Peyer's patch (tissue), 4 donors: ENCODE results near the gene GCN1. TPM values are rescaled to one million over a fixed set of nuclear protein-coding genes. Genes with fewer than 3 reads are reported as not detected.

Experiments
- DNase-seq, 3 donors: peaks; one replicate each; pipeline ENCODE4 v3.0.0-alpha.2; 2017 to 2019
- H3K27ac ChIP-seq, 4 donors: fragments of 200-600 bp; sonication (generic); one replicate each; pipeline ENCODE4 v1.5.1; 2016 to 2019
- H3K27me3 ChIP-seq, 2 donors: fragments of 200-600 bp; sonication (generic); one replicate each; pipeline ENCODE4 v1.5.1; 2019
- H3K36me3 ChIP-seq, 3 donors: fragments of 200-600 bp; sonication (generic); one replicate each; pipeline ENCODE4 v1.5.1; 2016 to 2019
- H3K4me1 ChIP-seq, 4 donors: fragments of 200-600 bp; sonication (generic); one replicate each; pipeline ENCODE4 v1.5.1; 2016 to 2019
- H3K4me3 ChIP-seq, 4 donors: fragments of 200-600 bp; sonication (generic); 1 replicate in 3 of 4; 2 replicates in 1 of 4; pipeline ENCODE4 v1.5.1; 2016 to 2019; ENCODE audit warnings: mild to moderate bottlenecking in 1 of 4
- H3K9me3 ChIP-seq, 4 donors: fragments of 200-600 bp; sonication (generic); one replicate each; pipeline ENCODE4 v1.5.1; 2016 to 2019; ENCODE audit warnings: mild to moderate bottlenecking in 1 of 4
- CTCF ChIP-seq, 6 experiments: fragments of 450-650 bp in 4 of 6; fragments of 200-600 bp in 2 of 6; sonication (generic) in 1 of 6; IDR thresholded peaks; one replicate each; pipeline ENCODE4 v1.5.1; 2017 to 2019; ENCODE audit warnings: antibody characterized with exemption in 6 of 6, mild to moderate bottlenecking in 3 of 6, moderate library complexity in 1 of 6
- POLR2A ChIP-seq, 2 donors: fragments of 450-650 bp; IDR thresholded peaks; one replicate each; pipeline ENCODE4 v1.5.1; 2017; ENCODE audit warnings: antibody characterized with exemption in 2 of 2, mild to moderate bottlenecking in 2 of 2, moderate library complexity in 2 of 2
- total RNA-seq, 4 donors: library from RNA; depleted of rRNA; stranded (reverse); fragments of >200 nt; gene quantifications; one replicate each; pipeline ENCODE4 v1.1.0, GENCODE V29; 2016

The GCN1 gene
- total RNA-seq, 4 donors from 2014 or later = 64.1 to 171 (median 126) TPM

DNA sequence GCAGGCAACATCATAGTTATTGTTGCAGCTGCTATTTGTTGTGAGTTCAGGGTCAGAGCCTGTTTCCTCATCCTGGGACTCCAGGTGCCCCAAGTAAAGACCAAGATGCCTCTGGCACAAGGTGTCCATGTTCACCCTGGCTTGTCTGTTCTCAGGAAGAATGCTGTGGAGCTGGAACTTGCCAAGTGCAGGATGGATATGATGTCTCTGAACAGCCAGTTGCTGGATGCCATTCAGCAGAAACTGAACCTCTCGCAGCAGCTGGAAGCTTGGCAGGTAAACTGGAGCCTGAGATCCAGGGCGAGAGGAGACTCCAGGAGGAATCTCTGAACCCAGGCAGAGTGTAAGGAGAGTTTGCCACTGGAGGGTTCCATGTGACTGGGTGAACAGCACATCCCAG lies 104.7 kb downstream of the GCN1 start:
- Histone ChIP-seq H3K27me3 (no peaks in the 10 kb centered on the region), H3K4me1 (peaks cover 0 to 14% (median 4%) of the 10 kb centered on the region in 4 donors), H3K9me3 (no peaks in the 10 kb centered on the region), H3K27ac (no peak overlapping the region), H3K36me3 (peaks cover 0 to 20% (median 0%) of the 10 kb centered on the region in 3 donors), H3K4me3 (no peak overlapping the region)
- TF ChIP-seq POLR2A (IDR thresholded peaks at IDR 0.05) (no peak), CTCF (IDR thresholded peaks at IDR 0.05) (no peak)
- peak in 1 of 3 donors; percentile 14 for DNase-seq

DNA sequence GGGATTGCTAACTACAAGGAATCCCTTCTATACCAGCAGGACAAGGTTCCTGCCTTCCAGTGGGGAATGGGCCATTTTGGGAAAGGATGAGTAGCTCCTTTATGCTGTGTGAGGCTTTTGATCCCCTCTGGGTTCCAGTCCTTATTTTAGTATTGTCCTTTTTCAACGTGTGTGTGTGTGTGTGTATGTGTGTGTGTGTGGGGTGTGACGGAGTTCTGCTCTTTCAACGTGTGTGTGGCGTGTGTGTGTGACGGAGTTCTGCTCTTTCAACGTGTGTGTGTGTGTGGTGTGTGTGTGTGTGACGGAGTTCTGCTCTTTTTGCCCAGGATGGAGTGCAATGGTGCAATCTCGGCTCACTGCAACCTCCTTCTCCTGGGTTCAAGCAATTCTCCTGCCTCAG lies 105.4 kb downstream of the GCN1 start:
- no peak for DNase-seq
- Histone ChIP-seq H3K4me3 (no peak overlapping the region), H3K9me3 (no peaks in the 10 kb centered on the region), H3K27me3 (no peaks in the 10 kb centered on the region), H3K4me1 (peaks cover 0 to 14% (median 4%) of the 10 kb centered on the region in 4 donors), H3K27ac (no peak overlapping the region), H3K36me3 (peaks cover 0 to 14% (median 0%) of the 10 kb centered on the region in 3 donors)
- TF ChIP-seq POLR2A (IDR thresholded peaks at IDR 0.05) (no peak), CTCF (IDR thresholded peaks at IDR 0.05) (no peak)

- no peaks in the 10 kb centered on the region for H3K9me3 ChIP-seq
- no peaks in the 10 kb centered on the region for H3K36me3 ChIP-seq
- peak overlapping the region in 3 of 4 donors; percentile 46 to 75 (median 65) for H3K27ac ChIP-seq
- peak; percentile 96 to 99 (median 98) for TF ChIP-seq CTCF (IDR thresholded peaks at IDR 0.05)
- peak in 1 of 2 donors; percentile 18 for TF ChIP-seq POLR2A (IDR thresholded peaks at IDR 0.05)
- no peaks in the 10 kb centered on the region for H3K27me3 ChIP-seq
- H3K4me3 ChIP-seq = peak overlapping the region; percentile 19 to 49 (median 40)
- peak; percentile 97 to 100 (median 99) for DNase-seq
- peaks cover 0 to 14% (median 4%) of the 10 kb centered on the region in 4 donors for H3K4me1 ChIP-seq
Measured at GRCh38 chr12:120086801-120087621, 107.5 kb downstream of the GCN1 start.

- peaks cover 0 to 14% (median 4%) of the 10 kb centered on the region in 4 donors for H3K4me1 ChIP-seq
- peak in 1 of 3 donors; percentile 8 for DNase-seq
- H3K27ac ChIP-seq = peak overlapping the region in 1 of 4 donors; percentile 75
- TF ChIP-seq CTCF (IDR thresholded peaks at IDR 0.05) (no peak), POLR2A (IDR thresholded peaks at IDR 0.05) (no peak)
- H3K36me3 ChIP-seq = no peaks in the 10 kb centered on the region
- H3K27me3 ChIP-seq = no peaks in the 10 kb centered on the region
- no peak overlapping the region for H3K4me3 ChIP-seq
- H3K9me3 ChIP-seq = no peaks in the 10 kb centered on the region
Measured at GRCh38 chr12:120085920-120086645, 108.4 kb downstream of the GCN1 start.

GRCh38 chr12:120081641-120082040 lies 112.9 kb downstream of the GCN1 start:
- no peaks in the 10 kb centered on the region for H3K9me3 ChIP-seq
- peaks cover 0 to 5% (median 2%) of the 10 kb centered on the region in 4 donors for H3K4me1 ChIP-seq
- no peak overlapping the region for H3K4me3 ChIP-seq
- TF ChIP-seq CTCF (IDR thresholded peaks at IDR 0.05) (no peak), POLR2A (IDR thresholded peaks at IDR 0.05) (no peak)
- no peaks in the 10 kb centered on the region for H3K36me3 ChIP-seq
- no peaks in the 10 kb centered on the region for H3K27me3 ChIP-seq
- no peak overlapping the region for H3K27ac ChIP-seq
- no peak for DNase-seq
